HPDE6-E6E7 (cell line): ENCODE measurements around the gene ENOSF1.

ENCODE experiments used
- DNase-seq: peaks from one replicate; pipeline ENCODE4 v3.0.0; 2011; ENCODE audit warnings: missing footprints; ENCODE audit errors: extremely low spot score

ENOSF1 gene

DNA sequence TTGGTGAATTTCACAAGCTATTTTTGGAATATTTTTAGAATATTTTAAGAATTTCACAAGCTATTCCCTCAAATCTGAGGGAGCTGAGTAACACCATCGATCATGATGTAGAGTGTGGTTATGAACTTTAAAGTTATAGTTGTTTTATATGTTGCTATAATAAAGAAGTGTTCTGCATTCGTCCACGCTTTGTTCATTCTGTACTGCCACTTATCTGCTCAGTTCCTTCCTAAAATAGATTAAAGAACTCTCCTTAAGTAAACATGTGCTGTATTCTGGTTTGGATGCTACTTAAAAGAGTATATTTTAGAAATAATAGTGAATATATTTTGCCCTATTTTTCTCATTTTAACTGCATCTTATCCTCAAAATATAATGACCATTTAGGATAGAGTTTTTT lies 39.1 kb downstream of the ENOSF1 start:
- DNase-seq = no peak

DNA sequence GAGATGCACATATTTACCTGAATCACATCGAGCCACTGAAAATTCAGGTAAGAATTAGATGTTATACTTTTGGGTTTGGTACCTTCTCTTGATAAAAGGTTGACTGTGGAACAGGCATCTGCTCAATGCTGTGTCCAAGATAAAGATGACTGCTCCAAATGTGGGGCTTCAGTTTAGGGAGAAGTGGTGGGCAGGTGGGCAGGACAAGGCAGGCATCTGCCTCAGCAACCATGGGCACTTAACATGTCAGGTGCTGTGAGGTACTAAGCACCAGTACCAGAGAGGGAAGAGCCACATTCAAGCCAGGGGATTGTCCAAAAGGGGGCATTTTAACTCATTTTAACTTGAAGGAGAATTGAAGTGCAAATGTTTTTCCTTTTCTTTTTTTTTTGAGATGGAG lies 41.0 kb downstream of the ENOSF1 start:
- no peak for DNase-seq

DNA sequence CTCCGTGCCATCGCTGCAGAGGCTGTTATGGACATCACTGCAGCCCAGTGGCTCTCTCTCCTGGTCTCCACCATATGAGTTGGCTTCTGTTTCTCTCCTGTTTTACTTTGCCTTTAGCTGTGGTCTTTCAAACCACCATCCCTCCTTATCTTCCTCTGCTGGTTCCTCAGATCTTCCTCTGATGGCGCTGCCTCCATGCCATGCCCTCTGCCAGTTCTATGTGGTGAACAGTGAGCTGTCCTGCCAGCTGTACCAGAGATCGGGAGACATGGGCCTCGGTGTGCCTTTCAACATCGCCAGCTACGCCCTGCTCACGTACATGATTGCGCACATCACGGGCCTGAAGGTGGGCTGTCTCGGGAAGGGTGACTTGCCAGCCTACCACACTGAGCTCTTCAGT lies 41.9 kb downstream of the ENOSF1 start:
- DNase-seq = no peak

DNA sequence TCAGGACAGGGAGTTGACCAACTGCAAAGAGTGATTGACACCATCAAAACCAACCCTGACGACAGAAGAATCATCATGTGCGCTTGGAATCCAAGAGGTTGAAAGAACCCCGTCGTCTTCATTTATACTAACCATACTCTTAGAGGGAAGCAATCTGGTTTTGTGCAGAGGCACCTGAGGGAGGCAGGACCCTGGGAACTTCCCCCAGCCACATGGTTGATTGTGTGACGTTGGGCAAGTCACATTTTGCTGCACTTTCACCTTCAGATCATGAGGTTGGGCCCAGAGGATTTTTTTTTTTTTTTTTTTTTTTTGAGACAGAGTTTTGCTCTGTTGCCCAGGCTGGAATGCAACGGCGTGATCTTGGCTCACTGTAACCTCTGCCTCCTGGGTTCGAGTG lies 43.4 kb downstream of the ENOSF1 start:
- no peak for DNase-seq

DNA sequence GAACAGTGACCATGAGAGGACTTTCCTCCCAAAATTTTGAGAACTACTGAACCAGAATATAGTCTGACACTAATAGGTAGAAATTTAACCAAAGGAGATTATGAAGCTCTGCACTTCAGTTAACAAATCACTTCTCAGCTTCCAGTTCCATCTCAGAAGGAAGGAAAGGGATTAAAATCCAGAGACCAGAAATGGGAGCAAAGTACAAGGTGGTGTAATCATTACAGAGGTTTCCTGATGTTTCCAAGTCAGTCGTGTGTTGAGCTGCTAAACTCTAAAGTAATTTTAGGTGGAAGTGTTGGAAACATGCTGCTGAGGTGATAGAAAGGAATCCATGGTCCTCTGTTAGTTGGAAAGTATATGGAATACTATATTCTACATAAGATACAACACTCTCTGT lies 44.2 kb downstream of the ENOSF1 start:
- DNase-seq = no peak

DNA sequence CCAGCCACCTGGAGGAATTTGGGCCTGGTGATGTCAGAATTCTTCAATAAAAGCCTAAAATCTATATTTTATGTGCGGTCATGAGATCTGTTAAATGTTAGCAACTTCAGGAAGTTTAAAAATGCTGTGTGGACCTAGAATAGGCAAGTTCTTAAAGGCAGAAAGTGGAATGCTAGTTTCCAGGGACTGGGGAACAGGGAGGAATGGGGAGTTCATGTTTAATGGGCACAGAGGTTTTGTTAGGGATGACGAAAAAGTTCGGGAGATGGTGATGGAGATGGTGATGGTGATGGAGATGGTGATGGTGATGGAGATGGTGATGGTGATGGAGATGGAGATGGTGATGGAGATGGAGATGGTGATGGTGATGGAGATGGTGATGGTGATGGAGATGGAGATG lies 45.8 kb downstream of the ENOSF1 start:
- no peak for DNase-seq

DNA sequence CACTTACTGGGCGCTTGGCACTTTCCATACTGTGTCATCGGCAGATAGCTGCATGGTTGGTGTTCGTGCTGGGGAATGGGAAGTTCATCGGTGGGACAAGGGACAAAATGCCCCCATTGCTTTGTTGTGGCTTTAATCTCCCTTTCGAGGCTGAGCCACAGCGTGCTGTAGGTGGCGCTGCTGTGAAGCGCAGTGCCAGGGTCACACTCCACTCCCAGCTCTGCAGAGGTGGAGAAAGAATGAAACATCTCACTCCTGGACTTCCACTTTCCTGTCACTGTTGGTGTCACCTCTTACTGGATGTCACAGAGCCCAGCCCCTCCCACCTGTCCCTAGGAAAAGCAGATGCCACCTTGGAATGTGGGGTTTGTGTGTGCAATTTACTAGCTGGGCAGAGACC lies 46.3 kb downstream of the ENOSF1 start:
- no peak for DNase-seq

DNA sequence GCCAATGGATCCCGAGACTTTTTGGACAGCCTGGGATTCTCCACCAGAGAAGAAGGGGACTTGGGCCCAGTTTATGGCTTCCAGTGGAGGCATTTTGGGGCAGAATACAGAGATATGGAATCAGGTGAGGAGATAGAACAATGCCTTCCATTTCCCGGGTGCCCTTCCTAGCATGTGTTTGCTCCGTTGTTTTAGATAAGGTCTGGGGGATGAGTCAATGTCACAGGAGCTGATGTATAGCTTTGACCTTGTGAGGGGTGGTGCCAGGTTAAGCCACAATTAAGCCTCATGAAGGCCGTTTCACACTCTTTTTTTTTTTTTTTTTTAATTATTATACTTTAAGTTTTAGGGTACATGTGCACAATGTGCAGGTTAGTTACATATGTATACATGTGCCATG lies 50.2 kb downstream of the ENOSF1 start:
- no peak for DNase-seq

DNA sequence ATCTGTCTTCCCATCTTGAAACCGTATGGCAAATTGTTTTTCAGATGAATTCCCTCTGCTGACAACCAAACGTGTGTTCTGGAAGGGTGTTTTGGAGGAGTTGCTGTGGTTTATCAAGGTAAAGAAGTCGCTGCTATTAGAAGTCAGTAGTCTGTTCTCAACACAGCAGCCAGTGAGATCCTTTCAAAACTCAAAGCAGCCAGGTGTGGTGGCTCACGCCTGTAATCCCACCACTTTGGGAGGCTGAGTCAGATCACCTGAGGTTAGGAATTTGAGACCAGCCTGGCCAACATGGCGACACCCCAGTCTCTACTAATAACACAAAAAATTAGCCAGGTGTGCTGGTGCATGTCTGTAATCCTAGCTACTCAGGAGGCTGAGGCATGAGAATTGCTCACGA lies 52.8 kb downstream of the ENOSF1 start:
- no peak for DNase-seq

DNA sequence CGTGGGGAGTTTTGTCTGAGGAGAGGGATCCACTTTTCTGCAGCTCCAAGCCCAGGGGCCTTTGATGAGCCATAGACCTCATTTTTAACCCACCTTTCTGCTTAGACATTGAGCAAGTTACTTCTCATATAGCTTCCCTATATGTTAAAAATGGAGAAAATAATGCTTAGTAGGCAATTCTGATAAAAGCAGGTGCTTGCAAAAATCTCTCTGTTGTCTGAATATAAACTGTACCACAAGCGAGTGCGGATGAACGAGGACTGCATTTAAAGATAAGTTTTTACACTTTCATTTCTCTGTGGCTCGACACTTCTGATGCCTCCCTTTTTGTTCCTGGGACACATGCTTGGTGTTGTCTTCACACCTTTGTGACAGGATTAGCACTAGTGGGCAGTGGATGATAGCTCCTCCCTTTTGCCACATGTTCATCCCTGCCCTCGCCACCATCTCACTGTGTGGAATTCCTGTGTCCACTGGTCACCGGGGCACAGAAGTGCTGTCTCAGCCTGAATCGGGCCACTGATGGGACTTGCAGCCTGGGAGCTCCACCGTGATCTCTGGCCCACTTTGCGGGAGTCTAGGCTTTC lies 53.4 kb downstream of the ENOSF1 start:
- no peak for DNase-seq

DNA sequence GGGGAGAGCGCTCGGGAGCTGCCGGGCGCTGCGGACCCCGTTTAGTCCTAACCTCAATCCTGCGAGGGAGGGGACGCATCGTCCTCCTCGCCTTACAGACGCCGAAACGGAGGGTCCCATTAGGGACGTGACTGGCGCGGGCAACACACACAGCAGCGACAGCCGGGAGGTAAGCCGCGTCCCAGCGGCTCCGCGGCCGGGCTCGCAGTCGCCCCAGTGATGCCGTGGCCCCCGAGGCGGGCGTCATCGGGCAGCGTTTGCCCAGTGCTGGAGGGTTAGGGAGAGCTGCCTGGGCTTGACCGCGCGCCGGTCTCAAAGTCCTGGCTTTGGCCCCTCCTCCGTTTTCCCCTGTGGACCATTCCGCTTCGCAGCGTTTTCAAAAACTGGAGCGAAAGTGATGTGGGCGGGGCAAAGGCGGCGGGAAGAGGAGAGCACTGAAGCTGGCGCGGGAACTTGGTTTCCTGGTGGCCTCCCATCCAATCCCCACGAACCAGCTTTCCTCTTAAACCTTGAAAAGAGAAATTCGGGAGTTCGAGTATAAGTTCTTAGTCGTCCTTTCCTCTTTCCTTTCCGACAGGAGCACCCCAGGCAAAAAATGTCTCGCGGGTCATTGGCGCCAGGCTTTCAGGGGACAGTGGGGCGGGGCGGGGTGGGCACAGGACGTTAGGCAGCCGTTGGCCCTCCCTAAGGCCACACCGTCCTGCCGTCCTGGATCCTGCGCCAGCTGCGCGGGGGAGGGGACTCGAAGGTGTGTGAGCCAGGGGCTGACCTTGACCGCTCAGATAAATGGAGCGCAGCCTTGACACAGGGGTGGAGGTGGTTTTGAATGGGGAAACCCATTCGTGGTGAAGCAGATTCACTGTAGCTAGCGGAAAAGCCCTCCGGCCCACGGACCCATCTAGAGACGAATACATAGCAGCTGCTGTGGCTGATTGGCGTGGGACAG lies 54.2 kb downstream of the ENOSF1 start:
- peak; percentile 84 for DNase-seq

DNA sequence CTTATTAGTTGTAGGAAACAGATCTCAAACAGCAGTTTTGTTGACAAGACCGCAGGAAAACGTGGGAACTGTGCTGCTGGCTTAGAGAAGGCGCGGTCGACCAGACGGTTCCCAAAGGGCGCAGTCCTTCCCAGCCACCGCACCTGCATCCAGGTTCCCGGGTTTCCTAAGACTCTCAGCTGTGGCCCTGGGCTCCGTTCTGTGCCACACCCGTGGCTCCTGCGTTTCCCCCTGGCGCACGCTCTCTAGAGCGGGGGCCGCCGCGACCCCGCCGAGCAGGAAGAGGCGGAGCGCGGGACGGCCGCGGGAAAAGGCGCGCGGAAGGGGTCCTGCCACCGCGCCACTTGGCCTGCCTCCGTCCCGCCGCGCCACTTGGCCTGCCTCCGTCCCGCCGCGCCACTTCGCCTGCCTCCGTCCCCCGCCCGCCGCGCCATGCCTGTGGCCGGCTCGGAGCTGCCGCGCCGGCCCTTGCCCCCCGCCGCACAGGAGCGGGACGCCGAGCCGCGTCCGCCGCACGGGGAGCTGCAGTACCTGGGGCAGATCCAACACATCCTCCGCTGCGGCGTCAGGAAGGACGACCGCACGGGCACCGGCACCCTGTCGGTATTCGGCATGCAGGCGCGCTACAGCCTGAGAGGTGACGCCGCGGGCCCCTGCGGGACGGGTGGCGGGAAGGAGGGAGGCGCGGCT lies 55.0 kb downstream of the ENOSF1 start, which contains the start of gene TYMS:
Gene TYMS, plus strand, starts transcription at position 343 of the 690 bp plus-strand sequence. Its CDS starts 90 bp downstream, at position 433.
- peak; percentile 63 for DNase-seq

DNA sequence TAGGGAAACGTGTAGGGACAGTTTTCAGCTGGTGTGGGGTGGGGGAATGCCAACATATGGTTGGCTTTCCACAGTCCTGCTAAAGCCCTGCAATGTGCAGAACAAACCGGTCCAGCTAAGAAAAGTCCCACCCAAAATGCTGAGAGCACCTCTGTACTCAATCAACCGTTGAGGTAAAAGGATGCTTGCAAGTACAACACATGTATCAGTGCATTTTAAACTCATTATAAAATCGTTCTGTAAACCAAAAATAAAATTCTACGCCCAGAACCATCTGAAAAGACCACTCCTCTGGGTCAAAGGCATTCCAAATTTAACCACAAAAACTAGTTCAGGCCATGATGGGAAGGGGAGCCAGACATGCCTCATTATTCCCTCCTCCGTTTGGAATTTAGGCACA lies 57.0 kb downstream of the ENOSF1 start:
- DNase-seq = no peak

DNA sequence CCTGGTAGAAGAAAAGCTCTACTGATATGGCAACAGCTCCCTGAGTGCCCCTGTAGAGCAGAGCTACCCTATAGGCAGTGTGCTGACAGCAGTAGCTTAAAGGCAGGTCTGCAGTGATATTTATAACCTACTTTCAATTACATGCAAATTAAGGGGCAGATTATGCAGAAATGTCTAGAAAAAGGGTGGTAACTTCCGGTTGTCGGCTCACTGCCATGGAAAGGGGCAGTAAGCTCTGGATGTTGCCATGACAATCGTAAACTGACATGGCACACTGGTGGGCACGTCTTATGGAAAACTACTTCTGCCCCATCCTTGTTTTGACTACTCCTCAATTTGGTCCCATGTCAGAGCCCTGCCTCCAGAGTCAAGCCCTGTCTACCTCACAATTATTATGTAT lies 57.8 kb downstream of the ENOSF1 start:
- DNase-seq = no peak

DNA sequence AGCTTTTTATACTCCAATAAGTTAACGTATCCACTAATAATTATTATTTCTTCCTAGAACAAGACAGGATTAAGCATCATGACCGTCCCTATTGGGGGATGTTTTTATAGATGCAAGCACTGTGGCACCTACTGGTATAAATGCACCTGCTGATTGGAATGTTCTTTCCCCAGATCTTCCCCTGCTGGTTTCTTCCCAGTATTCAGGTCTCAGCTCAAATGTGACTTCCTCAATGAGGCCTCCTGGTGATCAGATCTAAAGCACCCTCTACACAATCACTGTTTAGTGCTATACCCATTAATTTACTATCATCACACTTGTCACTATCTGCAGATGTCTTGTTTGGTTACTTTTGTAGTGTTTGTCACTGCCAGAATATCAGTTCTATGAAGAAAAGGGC lies 58.9 kb downstream of the ENOSF1 start:
- DNase-seq = no peak

DNA sequence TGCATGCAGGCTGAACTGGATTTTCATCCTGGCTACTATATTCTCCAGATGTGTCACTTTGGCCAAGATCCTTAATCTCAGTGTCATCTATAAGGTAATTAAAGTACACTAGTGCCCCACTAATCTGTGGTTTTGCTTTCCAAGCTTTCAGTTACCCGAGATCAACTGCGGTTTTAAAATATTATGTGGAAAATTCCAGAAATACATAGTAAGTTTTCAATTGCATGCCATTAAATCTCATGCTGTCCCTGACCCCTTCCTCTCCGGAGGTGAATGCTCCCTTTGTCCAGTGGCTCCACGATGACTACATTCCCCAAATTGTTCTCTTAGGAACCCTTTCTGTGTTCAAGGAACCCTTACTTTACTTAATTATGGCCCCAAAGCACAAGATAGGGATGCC lies 60.3 kb downstream of the ENOSF1 start:
- no peak for DNase-seq

DNA sequence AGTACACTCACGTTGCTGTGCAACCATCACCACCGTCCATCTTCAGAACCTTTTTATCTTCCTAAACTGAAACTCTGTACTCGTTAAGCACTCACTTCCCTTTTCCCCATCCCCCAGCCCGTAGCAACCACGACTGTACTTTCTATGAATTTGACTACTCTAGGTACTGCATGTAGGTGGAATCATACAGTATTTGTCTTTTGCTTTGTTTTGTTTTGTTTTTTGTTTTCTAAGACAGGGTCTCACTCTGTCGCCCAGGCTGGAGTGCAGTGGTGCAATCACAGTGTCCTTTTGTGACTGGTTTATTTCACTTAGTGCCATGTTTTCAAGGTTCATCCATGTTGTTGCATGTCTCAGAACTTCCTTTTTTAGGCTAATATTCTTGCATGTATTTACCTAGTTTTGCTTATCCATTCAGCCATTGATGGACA lies 62.0 kb downstream of the ENOSF1 start:
- DNase-seq = no peak

DNA sequence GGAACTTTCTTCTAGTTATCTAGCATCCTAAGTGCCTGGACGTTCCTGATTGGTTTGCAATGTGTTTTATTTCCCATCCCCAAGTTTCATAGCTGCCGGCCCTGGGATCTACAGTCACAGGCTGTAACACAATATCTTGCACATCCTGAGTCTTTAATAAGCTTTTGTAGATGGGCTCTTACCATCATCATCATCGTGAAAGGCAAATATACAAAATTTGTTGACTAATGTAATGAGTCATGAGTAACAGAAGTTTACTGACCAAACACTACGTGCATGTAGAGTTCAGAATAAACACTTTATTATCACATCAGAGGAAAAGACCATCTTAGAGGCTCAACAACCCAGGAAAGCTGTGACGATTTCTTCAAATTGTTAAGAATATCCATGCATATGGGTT lies 63.1 kb downstream of the ENOSF1 start:
- no peak for DNase-seq

DNA sequence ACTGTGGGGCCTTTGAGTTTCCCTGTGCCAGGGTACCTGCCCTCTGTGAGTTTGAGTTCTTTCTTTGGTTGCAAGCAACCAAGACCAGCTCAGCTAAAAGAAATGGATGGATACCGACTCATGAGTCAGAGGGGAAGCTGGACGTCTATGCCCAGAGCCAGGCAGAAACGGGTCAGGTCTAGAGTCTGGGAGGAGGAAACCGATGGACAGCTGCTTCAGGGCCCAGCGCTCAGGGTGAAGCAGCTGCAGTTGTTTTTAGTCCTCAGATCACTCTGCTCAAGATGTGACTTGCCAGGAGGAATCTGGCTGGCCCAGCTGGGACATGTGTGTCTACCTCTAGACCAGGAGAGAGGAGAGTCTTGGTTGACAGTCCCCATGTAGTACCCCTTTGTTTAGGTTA lies 65.1 kb downstream of the ENOSF1 start:
- DNase-seq = no peak

DNA sequence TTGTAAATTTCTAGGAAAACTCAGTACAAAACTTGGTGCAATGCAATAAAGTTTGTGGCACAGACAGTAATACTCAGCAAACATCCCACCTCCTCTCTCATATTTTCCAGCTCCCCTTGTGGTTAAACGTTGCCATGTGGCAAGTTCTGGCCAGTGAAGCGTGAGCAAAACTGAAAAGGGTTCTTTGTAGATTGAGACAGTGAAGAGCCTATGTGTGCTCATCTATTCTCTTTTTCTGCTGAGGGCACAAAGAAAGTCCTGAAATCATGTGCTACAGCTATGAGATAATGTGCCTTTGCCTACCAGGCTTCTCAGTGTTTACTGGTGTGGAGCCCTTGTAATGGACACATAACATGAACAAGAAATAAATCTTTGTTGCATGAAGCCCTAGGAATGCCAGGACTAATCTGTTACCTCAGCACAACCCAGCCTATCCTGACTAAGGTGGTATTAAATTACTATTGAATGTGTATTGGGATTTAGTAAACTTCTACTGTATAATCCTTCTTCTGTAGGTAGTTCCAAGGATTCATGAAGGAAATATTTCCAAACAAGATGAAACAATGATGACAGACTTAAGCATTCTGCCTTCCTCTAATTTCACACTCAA lies 67.9 kb downstream of the ENOSF1 start:
- DNase-seq = no peak

DNA sequence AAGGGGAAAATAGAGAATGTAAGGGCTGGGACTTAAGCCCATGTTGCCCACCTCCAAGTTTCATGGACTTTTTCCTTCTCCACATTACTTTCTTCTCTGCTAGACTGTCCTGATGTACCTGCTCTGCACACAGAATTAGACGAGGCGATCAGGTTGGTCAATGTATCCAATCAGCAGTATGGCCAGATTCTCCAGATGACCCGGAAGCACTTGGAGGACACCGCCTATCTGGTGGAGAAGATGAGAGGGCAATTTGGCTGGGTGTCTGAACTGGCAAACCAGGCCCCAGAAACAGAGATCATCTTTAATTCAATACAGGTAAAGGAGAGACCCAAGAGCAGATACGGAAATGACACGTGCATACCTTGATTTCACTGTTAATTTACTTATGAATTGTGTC lies 71.2 kb downstream of the ENOSF1 start:
- no peak for DNase-seq

DNA sequence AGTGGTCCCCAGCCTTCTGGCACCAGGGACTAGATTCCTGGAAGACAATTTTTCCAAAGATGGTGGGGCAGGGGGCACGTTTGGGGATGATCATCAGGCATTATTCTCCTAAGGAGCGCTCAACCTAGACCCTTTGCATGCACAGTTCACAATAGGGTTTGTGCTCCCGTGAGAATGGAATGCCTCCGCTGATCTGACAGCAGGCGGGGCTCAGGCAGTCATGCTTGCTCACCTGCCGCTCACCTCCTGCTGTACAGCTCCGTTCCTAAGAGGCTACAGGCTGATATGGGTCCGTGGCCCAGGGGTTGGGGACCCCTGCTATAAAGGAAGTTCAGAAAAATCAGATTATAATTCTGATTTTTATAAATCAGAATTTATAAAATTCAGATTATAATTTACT lies 77.3 kb downstream of the ENOSF1 start:
- no peak for DNase-seq
